GM19043 (cell line): Measurements from ENCODE around the gene ATP4A.
A peak's percentile ranks its signal among the peaks of the same experiment; 100 is the strongest.

ENCODE experiments used
- ATAC-seq: cut with Tn5 transposase; IDR thresholded peaks from one replicate; pipeline ENCODE4 v1.9.1; 2021; ENCODE audit warnings: low read depth; ENCODE audit not compliant: unreplicated experiment

The ATP4A gene

DNA sequence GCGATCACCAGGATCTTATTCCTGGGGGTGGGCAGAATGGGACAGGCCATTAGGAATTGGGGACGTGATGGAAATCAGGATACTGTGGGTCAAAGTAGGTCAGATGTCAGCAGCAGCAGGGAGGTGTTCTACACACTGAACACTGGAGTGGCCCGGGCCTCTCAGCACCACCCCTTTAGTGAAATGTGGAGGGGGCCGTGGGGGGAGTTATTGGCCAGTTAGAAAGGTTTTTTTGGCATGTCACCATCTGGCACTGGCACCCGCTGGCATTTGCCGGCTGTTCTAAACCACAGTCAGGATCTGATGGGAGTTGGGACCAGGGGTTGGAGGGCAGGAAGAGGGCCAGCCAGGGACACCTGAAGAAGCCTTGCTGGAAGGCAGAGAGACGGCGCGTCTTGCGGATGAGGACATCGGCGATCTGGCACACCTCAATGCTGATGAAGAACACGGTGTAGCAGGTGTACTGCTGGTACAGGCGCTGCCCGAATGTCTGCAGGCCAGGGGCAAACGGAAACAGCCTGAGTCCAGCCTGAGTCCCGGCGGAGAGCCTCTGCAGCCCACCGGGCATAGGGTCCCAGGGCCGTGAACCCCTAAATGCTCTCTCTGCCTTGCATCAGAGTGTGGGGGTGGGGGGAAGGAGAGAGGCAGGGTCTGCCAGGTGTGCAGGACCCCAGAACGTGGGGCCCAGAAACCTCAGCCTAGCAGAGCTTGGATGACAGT, 12.2 kb downstream of the ATP4A start:
- ATAC-seq = no peak

DNA sequence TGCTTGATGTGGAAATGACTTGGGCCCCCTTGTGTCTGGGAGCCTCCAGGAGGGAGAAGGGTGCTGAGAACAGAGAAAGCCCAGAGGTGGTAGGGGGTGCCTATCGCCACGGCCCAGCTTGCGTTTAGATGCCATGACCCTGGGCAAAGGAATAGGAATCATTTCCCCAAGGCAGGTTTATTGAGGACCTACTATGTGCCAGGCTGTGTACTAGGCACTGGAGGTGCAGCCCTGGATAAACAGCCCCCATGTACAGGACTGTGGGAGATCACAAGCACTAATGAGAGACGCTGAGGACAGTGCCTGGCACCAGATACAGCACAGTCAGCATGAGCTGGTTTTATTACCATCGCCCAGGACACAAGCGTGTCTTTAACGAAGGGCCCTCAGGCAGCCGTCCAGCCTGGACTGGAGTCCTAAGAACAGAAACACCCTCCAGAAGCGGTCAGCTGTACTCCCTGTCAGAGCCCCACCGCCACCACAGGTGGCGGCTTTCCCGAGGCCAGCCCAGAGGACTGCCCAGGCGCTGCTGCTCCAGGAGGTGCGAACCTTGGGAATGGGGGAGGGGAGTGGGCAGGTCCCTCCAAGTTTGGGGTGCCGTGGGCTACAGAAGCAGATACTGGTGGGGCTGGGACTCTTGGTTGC, 13.5 kb downstream of the ATP4A start:
- no peak for ATAC-seq

DNA sequence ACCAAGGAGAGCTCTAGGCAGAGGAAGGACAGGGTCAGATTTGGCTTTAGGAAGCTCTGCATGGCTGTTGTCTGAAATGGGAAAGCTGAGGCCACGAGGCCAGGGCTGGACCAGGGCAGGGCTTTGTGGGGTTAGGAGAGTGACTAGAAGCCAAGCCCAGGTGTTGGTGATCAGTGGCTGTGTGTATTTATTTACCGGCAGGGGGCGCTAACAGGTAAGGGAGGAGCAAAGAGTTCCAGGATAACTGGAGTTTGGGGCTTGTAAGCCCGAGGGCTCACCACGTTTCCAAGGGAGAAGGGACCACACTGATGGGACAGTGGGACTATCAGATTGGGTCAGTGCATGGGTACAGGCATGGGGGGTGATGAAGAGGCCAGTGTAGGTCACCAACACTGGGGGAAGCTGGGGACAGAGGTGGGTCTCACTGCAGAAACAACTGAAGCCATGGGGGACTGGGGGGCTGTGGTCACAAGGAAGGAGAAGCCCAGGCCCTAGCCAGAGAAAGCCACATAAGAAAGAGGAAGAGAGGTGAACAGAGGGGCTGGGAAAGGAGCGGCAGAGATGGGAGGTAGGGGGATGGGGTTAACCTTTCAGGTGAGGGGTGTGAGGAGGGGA, 14.2 kb downstream of the ATP4A start:
- ATAC-seq = no peak

DNA sequence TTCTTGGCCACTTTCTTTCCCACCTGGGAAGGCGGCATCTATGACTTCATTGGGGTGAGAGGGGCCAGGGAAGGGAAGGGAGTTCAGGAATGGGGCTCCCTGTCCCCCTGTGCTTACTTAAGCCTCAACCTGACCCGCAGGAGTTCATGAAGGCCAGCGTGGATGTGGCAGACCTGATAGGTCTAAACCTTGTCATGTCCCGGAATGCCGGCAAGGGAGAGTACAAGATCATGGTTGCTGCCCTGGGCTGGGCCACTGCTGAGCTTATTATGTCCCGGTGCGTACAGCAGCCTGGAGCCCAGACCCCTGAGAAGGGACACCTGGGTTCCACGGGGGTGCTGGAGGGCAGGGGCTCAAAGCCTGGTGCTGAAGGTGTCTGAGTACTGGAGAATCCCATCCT, 16.9 kb downstream of the ATP4A start:
- no peak for ATAC-seq

DNA sequence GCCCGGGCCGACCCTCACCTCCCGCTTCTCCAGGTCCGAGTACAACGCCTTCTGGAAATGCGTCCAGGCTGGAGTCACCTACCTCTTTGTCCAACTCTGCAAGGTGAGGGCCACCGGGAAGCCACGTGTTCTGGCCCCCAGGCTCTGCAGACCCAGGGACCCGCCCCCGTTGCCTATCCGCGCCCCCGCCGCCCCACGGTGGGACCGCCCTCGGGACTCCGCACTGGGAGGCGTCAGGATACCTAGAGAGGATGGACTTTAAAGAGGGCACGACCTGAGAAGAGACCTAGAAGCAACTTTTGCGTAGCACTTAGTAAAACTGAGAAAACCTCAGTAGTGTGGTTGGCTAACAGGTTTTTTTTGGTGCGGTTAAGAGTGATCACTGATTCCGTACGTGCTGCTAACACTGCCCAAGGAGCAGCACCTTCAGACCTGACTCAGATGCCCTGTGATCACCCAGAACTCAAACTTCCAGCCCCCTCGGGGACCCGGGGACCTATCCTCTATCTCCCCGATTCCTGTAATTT, 17.5 kb downstream of the ATP4A start:
- ATAC-seq = peak; percentile 23

DNA sequence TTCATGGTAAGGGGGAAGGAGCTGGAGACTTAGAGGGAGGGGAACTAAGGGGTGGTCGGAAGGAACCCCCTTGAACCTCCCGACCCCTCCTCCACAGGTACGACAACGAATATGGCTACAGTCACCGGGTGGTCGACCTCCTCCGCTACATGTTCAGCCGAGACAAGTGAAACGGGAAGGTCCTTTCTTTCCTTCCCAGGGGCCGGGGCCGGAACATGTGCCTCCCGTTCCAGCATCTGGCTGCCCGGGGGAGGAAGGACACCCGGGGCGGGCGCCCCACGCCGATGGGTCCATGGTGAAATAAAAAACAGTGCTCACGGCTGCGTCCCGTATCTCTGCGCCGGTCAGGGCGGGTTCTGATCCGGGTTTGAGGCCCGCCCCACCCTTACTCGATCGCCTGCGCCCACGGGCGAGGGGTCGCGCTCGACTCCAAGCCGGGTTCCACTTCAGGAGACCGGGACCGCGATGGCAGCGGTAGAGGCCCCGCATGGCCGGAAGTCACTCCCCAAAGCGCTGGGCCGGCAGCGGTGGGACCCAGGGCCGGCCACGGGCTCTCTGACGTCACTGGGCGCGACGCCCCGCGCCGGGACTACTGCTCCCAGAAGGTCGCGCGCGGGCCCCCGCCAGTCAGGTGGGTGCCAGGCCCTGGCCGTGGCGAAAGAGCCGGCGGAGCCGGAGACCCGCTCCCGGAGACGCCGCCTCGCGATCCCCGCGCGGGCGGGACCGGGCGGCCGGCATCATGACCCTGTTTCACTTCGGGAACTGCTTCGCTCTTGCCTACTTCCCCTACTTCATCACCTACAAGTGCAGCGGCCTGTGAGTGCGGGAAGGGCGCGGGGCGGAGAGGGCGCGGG, 18.2 kb downstream of the ATP4A start, which contains the start of gene TMEM147:
Gene TMEM147, plus strand, starts transcription at position 626 of the 854 bp plus-strand sequence. Its CDS starts 114 bp downstream, at position 740.
- ATAC-seq = peak; percentile 81

DNA sequence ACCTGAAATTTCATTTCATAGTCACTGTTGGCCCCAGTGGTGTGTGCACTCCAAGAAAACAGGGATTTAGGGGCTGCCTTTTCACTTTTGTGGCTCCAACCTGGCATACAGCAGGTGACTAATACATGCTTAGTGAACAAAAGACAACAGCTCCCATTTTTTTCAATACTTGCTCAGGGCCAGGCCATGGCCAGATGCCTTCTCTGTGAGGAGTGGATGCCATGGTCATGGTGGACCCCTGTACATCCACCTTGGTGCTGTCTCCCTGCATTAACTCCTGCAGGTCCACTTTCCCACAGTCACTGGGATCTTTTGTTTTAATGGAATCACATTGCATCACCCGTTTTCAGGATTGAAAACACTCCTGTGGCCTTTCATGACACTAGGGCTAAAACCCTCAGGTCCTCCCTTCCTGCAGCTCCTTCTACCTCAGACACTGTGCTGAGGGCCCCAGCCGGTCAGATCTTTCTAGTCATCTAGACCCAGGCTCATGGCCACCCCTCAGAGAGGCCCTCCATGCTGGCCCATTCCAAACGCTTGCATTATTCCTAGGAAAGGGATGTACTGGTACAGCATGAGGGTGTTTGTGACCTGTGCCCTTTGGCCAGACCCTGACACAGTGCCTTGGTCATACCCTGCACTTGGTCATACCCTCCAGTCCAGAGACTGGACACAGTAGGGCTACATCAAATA, 19.2 kb downstream of the ATP4A start:
- ATAC-seq = no peak

DNA sequence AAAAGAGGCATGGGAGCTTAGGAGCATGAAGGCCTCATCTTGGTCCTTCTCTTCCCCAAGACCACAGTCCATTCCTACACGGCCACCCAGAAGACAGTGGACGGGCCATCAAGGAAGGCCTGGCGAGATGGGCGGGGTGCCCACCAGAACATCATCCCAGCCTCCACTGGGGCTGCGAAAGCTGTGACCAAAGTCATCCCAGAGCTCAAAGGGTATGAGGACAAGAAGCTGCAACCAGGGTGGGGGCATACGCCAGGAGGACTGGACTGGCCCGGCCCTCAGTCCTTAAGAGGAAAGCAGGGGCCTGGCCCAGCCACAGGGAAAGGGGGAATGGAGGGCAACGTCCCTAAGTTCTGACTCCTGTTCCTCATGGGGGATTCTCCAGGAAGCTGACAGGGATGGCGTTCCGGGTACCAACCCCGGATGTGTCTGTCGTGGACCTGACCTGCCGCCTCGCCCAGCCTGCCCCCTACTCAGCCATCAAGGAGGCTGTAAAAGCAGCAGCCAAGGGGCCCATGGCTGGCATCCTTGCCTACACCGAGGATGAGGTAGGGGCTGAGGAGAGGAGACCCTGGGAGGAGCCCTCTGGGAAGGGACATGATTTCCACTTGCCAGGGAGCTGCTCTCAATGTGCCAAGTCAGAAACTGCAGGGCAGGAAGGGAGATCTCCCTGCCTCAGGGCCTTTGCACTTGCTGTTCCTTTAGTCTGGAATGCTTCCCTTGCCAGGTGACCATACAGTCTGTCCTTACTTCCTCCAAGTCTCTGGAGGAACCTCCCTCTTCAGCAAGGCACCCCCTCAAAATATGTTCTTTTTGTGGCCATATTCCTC, 20.0 kb downstream of the ATP4A start:
- no peak for ATAC-seq

DNA sequence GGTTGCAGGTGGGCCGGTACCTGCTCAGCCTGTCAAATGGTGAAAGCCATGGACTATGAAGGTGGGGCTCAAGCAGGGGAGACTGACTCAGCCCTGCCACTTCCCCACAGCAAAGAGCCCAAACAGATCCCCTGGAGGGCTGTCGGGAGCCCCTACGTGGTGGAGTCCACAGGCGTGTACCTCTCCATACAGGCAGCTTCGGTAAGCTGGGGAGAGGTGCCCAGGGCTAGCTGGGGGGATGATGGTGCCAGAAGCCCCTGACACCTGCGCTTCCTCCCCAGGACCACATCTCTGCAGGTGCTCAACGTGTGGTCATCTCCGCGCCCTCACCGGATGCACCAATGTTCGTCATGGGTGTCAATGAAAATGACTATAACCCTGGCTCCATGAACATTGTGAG, 21.2 kb downstream of the ATP4A start:
- ATAC-seq = no peak

DNA sequence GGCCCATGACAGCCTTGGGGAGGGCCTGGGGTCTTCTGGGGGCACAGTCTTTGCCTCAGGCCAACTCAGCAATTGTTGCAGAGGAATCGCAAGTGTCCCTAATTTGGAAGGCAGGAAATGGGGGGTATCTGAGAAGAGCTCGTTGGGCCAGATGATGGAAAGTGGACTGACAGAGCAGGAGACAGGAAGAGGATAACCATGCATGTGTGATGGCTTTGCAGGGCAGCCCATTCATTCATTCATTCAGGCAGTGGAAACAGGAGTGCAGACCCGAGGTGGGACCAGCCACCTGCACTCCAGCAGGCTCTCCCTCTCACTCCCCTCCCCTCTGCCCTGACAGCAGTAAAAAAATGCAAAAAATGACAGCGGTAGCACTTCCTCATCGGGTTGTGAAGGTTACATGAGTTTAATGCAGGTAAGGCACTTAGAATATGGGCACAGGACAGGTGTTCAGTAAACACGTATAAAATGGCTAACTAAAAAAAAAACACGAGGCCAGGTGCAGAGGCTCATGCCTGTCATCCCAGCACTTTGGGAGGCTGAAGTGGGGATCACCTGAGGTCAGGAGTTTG, 23.0 kb downstream of the ATP4A start:
- ATAC-seq = no peak

DNA sequence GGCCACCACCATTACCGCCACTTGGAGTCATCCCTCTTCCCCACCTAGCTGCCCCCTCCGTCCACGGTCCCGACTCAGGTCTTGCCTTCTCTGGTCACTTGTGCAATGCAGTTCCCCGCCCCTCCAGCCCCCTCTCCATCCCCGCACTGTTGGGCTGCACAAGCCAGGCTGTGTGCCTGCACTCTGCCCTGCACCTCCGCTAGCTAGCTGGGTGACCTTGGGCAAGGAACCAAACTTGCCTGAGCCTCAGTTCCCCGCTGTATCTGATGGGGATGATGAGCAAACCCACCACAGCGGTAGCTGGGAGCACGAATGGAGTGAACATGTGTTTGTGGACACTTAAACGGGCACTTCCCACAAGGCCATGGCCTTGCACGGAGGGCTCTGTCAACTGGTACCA, 23.6 kb downstream of the ATP4A start:
- ATAC-seq = no peak

DNA sequence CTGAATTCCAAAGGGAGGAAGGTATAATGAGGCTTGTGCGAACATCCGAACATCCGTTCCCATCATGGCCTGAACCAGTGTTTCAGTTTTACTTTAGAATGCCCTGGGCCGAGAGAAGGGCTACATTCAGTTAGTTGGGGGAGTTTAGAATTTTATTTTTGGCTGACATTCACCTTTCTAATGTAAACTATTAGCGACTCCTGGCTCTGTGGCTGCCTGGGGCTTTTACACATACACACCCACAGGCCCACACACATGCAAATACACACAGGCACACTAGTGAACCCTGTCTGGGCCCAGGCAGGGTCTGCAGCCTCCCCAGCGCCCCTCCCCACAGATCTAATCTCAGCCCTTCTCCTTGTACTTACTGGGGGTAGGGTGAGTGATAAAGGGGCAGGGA, 24.1 kb downstream of the ATP4A start:
- ATAC-seq = no peak

DNA sequence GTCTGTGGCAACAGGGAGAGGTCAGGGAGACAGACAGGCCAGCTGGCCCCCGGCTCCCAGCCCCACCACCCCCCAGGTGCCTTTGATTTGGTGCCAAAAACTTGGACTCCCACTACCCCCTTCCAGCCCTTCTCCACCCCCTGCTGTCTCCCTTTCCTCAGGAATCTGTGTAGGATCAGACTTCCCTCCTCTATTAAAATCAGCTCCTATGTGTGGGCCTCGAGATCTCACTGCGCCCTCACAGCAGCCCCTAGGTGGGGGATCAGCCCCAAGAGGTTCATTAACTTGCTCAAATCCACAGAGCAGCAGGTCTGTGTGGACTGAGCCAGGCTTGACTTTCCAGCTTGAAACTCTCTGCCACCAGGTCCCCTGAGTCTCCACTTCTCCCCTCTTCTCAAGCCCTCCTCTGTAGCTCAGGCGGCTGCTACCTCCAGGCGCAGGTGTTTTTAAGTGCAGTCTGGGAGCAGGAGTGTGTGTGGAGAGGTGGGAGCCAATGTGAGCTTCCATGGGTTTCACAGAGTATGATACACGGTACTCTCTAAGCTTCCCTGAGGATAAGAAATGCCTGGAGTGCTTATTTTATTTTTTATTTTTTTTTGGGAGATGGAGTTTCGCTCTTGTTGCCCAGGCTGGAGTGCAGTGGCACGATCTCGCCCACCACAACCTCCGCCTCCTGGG, 28.5 kb downstream of the ATP4A start:
- ATAC-seq = no peak

DNA sequence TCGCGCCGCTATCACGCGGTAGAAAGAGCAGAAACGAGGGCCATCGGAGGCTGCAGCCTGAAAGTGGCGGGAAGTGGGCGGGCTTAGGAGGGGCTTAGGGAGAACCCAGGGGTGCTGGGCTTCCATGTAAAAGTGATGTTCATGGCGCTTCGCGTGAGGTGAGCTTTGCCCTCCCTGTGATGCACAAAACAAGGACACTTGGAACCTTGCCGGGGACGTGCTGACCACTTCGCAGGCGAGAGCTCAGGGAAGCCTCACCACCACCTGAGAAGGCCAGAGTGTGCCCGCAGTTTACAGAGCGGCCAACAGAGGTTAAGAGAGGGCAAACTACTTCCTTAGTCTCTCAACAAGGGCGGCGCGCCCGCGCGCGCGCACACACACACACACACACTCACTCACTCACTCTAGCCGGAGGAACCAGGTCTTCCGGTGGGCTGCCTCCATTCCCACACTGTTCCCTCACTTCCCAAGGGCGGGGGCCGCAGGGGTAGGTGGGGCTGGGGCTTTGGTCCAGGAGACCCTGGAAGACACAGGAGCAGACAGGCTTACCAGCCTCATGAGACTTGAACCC, 29.6 kb downstream of the ATP4A start:
- no peak for ATAC-seq

DNA sequence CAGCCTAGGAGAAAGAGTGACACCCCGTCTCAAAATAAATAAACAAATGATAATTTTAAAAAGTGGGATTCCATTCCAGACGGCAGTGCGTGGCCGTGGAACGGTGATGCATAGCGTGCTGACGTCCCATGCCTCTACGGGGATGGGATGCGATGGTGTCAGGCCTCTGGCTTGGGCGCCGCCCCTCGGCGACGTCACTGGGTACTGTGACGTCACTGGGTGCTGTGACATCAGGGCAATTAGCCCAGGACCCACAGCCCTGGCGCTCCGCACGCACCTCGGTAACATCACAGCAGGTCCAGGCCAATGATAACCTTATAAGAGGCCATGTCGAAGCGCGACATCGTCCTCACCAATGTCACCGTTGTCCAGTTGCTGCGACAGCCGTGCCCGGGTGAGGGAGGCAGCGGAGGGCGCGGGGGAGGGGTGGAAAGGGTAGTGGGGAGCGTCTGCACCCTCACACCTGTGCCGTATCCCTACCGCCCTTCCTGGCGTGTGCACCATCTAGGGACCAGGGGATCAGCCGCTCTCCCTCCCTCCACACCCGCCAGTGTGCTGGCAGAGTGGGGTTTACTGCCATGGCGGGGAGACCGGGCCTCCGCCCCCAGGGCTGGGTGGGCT, 30.1 kb downstream of the ATP4A start, which contains the start of gene GAPDHS:
Gene GAPDHS, plus strand, starts transcription at position 256 of the 621 bp plus-strand sequence. Its CDS starts 72 bp downstream, at position 328.
- no peak for ATAC-seq

DNA sequence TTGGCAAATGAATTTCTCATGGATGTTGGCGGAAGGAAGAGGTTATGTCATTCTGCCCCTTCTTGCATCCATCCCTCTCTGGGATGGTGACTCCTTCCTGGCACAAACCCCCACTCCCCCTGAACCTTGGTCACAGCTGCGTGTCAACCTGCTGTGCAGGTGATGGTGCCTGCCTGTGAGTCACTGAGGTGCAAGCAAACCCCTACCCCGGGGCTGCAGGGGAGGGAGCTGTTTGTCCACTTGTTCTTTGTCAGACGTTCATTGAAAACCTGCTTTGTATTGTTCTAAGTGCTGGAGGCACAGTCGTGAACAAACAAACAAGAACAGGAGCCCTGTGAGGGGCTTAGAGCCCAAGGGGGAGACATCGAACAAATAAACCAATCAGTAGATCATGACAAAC, 32.2 kb downstream of the ATP4A start:
- no peak for ATAC-seq
